Measurements from ENCODE around the gene SUGCT.

- TF ChIP-seq CTCF (IDR thresholded peaks at IDR 0.05) (no peak), POLR2A (IDR thresholded peaks at IDR 0.05) (no peak)
Measured at GRCh38 chr7:40177071-40177470, 42.3 kb downstream of the SUGCT start.
